ENCODE data around the gene MAP4K4. TPM values are rescaled to one million over a fixed set of nuclear protein-coding genes. Genes with fewer than 3 reads are reported as not detected.
A peak's percentile ranks its signal among the peaks of the same experiment; 100 is the strongest.

Gene MAP4K4
- total and polyA plus RNA-seq, 7 experiments from 2014 or later = 13.6 to 138 (median 121) TPM

DNA sequence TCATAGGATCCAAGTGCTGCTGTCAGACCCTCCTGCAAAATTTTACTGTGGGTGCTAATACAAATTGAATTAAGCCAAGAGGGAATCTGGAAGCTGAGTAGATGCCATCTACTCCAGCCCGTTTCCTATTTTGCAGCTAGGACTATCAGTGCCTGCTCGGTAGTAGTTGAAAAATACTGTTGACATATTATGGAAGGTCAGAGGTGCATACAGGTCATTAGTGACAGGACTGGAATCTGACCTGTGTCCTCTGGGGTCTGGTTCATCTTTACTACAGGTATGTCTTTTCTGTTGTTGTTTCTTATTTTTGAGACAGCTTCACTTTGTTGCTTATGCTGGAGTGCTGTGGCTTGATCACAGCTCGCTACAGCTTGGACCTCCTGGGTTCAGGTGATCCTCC lies 58.8 kb downstream of the MAP4K4 start:
- POLR2A ChIA-PET = interaction anchor here (0.6 to 0.7 kb wide), 3 partner anchors 11 to 407 kb away, joined by 3 read pairs; no protein-coding TSS in a partner anchor
- CTCF ChIA-PET = no interaction called here
- no peaks in the 10 kb centered on the region for H3K9me3 Mint-ChIP-seq
- no peak for ATAC-seq
- no peak for DNase-seq
- Histone ChIP-seq H3K4me1 (ENCODE audit: control insufficient read depth in 2 of 2, insufficient read depth in 2 of 2, low read length in 2 of 2) (peaks cover 0 to 38% of the 10 kb centered on the region in 2 donors), H3K27me3 (ENCODE audit: control insufficient read depth in 2 of 2, insufficient read depth in 2 of 2, low read length in 2 of 2) (no peaks in the 10 kb centered on the region), H3K4me3 (ENCODE audit: low read length) (no peak overlapping the region), H3K9me3 (ENCODE audit: control insufficient read depth in 2 of 3, low read length in 3 of 3) (no peaks in the 10 kb centered on the region), H3K36me3 (ENCODE audit: control insufficient read depth in 2 of 3, insufficient read depth in 3 of 3, low read length in 3 of 3) (no peaks in the 10 kb centered on the region), H3K27ac (ENCODE audit: low read depth, low read length) (no peak overlapping the region)
- peaks cover 0 to 10% (median 0%) of the 10 kb centered on the region in 5 donors for H3K36me3 Mint-ChIP-seq
- intact Hi-C loops (cut with micrococcal nuclease) = no loop called here
- H3K27ac Mint-ChIP-seq = peak overlapping the region in 4 of 9 donors; percentile 13 to 43 (median 32)
- H3K4me3 Mint-ChIP-seq = peak overlapping the region in 6 of 10 donors; percentile 4 to 69 (median 30)
- H3K4me1 Mint-ChIP-seq = peaks cover 67 to 81% (median 72%) of the 10 kb centered on the region in 7 donors
- H3K27me3 Mint-ChIP-seq = no peaks in the 10 kb centered on the region

DNA sequence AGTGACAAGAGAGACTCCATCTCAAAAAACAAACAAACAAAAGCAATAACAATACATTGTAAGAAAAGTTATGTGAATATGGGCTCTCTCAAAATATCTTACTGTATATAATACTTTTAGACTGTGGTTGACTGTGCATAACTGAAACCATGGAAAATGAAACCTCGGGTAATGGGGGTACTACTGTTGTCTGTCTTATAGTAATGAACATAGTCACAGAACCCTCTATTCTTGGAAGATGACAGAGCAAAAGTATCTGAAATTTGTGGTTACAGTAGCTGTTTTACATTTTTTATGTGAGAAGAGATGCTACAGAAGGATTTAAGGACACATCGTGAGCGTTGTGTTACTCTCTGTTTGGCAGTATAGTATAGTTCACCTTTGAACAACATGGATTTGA lies 60.5 kb downstream of the MAP4K4 start:
- DNase-seq = peak in 1 of 9 donors; percentile 19
- ChIA-PET CTCF (interaction anchor here (1.1 to 1.7 kb wide), 3 partner anchors 10 to 28 kb away, joined by 3 to 5 read pairs (median 3); no protein-coding TSS in a partner anchor), POLR2A (interaction anchor here (0.6 to 1.1 kb wide), 2 partner anchors 13 to 38 kb away, joined by 3 read pairs; no protein-coding TSS in a partner anchor)
- peak overlapping the region; percentile 3 to 74 (median 41) for H3K4me3 Mint-ChIP-seq
- H3K27ac Mint-ChIP-seq = peak overlapping the region; percentile 8 to 86 (median 36)
- peak; percentile 61 for ATAC-seq
- peaks cover 0 to 10% (median 0%) of the 10 kb centered on the region in 5 donors for H3K36me3 Mint-ChIP-seq
- no peaks in the 10 kb centered on the region for H3K27me3 Mint-ChIP-seq
- Histone ChIP-seq H3K9me3 (ENCODE audit: control insufficient read depth in 2 of 3, low read length in 3 of 3) (no peaks in the 10 kb centered on the region), H3K36me3 (ENCODE audit: control insufficient read depth in 2 of 3, insufficient read depth in 3 of 3, low read length in 3 of 3) (no peaks in the 10 kb centered on the region), H3K4me3 (ENCODE audit: low read length) (no peak overlapping the region), H3K4me1 (ENCODE audit: control insufficient read depth in 2 of 2, insufficient read depth in 2 of 2, low read length in 2 of 2) (peaks cover 7 to 37% of the 10 kb centered on the region in 2 donors), H3K27me3 (ENCODE audit: control insufficient read depth in 2 of 2, insufficient read depth in 2 of 2, low read length in 2 of 2) (no peaks in the 10 kb centered on the region), H3K27ac (ENCODE audit: low read depth, low read length) (peak overlapping the region; percentile 27)
- no peaks in the 10 kb centered on the region for H3K9me3 Mint-ChIP-seq
- intact Hi-C loops (cut with micrococcal nuclease) = no loop called here
- peaks cover 60 to 81% (median 71%) of the 10 kb centered on the region in 7 donors for H3K4me1 Mint-ChIP-seq

DNA sequence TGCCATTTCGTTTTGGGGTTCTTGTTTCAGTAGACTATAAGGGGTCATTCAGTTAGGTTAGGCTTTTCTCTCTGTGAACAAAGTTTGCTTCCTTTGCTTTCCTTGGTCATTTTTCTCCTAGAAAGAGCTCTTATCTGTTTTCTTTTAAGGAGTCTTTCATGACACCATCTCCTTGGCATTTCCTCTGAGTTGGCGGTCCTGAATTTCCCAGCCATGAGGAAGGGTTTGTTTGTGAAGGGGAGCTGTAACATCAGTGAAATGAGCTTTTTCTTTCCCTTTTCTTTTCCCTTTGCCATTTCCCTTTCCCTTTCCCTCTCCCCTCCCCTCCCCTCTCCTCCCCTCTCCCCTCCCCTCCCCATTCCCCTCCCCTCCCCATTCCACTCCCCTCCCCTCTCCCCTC lies 61.7 kb downstream of the MAP4K4 start:
- no peaks in the 10 kb centered on the region for H3K27me3 Mint-ChIP-seq
- ChIA-PET CTCF (no interaction called here), POLR2A (no interaction called here)
- H3K36me3 Mint-ChIP-seq = peaks cover 0 to 10% (median 0%) of the 10 kb centered on the region in 5 donors
- intact Hi-C loops (cut with micrococcal nuclease) = no loop called here
- Histone ChIP-seq H3K4me3 (ENCODE audit: low read length) (no peak overlapping the region), H3K27ac (ENCODE audit: low read depth, low read length) (no peak overlapping the region), H3K36me3 (ENCODE audit: control insufficient read depth in 2 of 3, insufficient read depth in 3 of 3, low read length in 3 of 3) (no peaks in the 10 kb centered on the region), H3K9me3 (ENCODE audit: control insufficient read depth in 2 of 3, low read length in 3 of 3) (no peaks in the 10 kb centered on the region), H3K4me1 (ENCODE audit: control insufficient read depth in 2 of 2, insufficient read depth in 2 of 2, low read length in 2 of 2) (peaks cover 7 to 34% of the 10 kb centered on the region in 2 donors), H3K27me3 (ENCODE audit: control insufficient read depth in 2 of 2, insufficient read depth in 2 of 2, low read length in 2 of 2) (no peaks in the 10 kb centered on the region)
- H3K27ac Mint-ChIP-seq = peak overlapping the region in 2 of 9 donors; percentile 45 to 75
- DNase-seq (no peak), ATAC-seq (no peak)
- H3K4me3 Mint-ChIP-seq = peak overlapping the region in 2 of 10 donors; percentile 9 to 34
- H3K4me1 Mint-ChIP-seq = peaks cover 53 to 81% (median 72%) of the 10 kb centered on the region in 7 donors
- H3K9me3 Mint-ChIP-seq = no peaks in the 10 kb centered on the region

DNA sequence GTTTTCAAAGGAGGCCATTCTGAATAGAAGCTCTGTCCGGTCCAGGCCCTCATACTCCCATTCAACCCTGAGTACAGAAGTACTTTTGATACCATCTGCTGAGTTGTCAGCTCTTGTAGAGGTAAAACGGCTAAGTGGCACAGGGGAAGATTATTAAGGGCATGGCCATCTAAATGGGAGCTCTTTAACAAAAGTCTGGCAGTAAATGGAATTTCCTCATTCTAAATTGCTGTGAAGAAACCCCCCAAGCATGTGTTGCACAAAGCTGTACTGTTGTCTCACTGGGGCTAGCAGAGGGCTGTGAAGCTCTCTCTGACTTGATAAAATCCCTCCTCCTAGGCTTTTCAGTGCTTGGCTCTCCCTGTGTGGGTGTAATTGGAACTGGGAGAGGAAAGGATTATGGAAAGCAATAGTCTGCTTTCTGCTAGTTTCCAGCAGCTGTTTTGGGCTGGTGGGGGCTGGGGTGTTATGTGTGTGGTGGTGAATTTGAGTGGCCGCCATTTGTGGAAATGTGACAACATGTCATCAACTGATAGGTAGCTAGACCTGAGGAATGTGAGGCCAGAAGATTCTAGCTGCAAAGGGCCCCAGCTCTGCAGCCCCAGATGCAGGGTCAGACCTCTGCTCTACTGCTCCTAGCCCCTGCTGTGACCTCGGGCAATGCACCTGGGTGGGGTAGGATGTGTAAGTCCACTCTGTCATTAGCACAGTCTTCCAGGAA lies 65.1 kb downstream of the MAP4K4 start:
- H3K9me3 ChIP-seq (ENCODE audit: control insufficient read depth in 2 of 3, low read length in 3 of 3) = no peaks in the 10 kb centered on the region
- Mint-ChIP-seq H3K4me1 (peaks cover 45 to 81% (median 74%) of the 10 kb centered on the region in 7 donors), H3K36me3 (peaks cover 0 to 10% (median 0%) of the 10 kb centered on the region in 5 donors), H3K9me3 (no peaks in the 10 kb centered on the region), H3K27ac (peak overlapping the region in 8 of 9 donors; percentile 17 to 88 (median 75)), H3K4me3 (peak overlapping the region in 6 of 10 donors; percentile 22 to 51 (median 40)), H3K27me3 (no peaks in the 10 kb centered on the region)
- H3K27ac ChIP-seq (ENCODE audit: low read depth, low read length) = no peak overlapping the region
- intact Hi-C loops (cut with micrococcal nuclease) = no loop called here
- H3K4me1 ChIP-seq (ENCODE audit: control insufficient read depth in 2 of 2, insufficient read depth in 2 of 2, low read length in 2 of 2) = peaks cover 16 to 45% of the 10 kb centered on the region in 2 donors
- no peak for ATAC-seq
- H3K36me3 ChIP-seq (ENCODE audit: control insufficient read depth in 2 of 3, insufficient read depth in 3 of 3, low read length in 3 of 3) = no peaks in the 10 kb centered on the region
- ChIA-PET POLR2A (no interaction called here), CTCF (interaction anchor here (0.5 to 0.9 kb wide), 4 partner anchors 16 to 450 kb away, joined by 3 read pairs; no protein-coding TSS in a partner anchor)
- no peak for DNase-seq
- no peaks in the 10 kb centered on the region for H3K27me3 ChIP-seq (ENCODE audit: control insufficient read depth in 2 of 2, insufficient read depth in 2 of 2, low read length in 2 of 2)
- no peak overlapping the region for H3K4me3 ChIP-seq (ENCODE audit: low read length)

DNA sequence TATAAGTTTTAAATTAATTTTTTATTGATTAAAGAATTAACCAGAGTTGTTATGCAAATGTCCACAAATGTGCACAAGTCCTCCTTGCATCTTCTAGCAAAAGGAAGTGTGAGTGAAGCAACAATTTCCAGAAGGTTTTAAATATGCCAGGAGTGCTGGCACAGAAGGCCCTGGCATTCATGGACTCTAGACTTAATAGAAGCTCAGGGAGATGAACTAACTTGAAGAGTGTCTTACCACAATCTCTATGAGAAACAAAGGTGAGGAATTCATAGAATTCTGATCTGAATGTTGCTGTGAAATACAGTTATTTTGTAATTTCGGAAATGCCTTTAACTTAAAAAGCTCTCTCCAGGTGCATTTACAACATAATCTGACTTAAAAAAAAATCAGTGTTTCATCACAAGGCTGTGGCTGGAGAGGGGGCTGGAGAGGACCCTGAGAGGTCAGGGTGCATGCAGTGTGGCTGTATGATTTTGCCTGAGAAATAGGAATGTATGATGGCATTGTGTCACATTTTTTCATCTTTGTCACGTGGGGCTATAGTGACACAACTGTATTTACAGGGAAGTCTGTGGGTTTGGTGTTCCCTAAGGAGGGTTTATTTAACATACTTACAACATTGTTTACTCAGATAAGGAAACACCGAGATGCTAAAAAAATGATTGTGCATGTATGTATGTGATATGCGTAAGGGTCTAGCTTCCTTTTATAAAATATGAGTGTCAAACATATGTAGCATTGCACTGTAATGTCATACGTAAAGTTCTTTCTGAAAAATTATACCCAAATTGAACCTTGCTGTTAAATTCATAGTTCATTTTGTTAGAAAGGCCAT lies 66.2 kb downstream of the MAP4K4 start:
- Mint-ChIP-seq H3K9me3 (no peaks in the 10 kb centered on the region), H3K4me1 (peaks cover 44 to 81% (median 75%) of the 10 kb centered on the region in 7 donors), H3K36me3 (peaks cover 0 to 3% (median 0%) of the 10 kb centered on the region in 5 donors), H3K4me3 (peak overlapping the region in 3 of 10 donors; percentile 12 to 58 (median 28)), H3K27me3 (no peaks in the 10 kb centered on the region), H3K27ac (peak overlapping the region in 8 of 9 donors; percentile 15 to 78 (median 56))
- Histone ChIP-seq H3K36me3 (ENCODE audit: control insufficient read depth in 2 of 3, insufficient read depth in 3 of 3, low read length in 3 of 3) (no peaks in the 10 kb centered on the region), H3K9me3 (ENCODE audit: control insufficient read depth in 2 of 3, low read length in 3 of 3) (no peaks in the 10 kb centered on the region), H3K27ac (ENCODE audit: low read depth, low read length) (no peak overlapping the region), H3K4me3 (ENCODE audit: low read length) (no peak overlapping the region), H3K27me3 (ENCODE audit: control insufficient read depth in 2 of 2, insufficient read depth in 2 of 2, low read length in 2 of 2) (no peaks in the 10 kb centered on the region), H3K4me1 (ENCODE audit: control insufficient read depth in 2 of 2, insufficient read depth in 2 of 2, low read length in 2 of 2) (peaks cover 17 to 53% of the 10 kb centered on the region in 2 donors)
- DNase-seq = no peak
- intact Hi-C loops (cut with micrococcal nuclease) = no loop called here
- CTCF ChIA-PET = interaction anchor here (0.9 kb wide), 1 partner anchor 65 kb away, joined by 3 read pairs; no protein-coding TSS in a partner anchor
- ATAC-seq = peak; percentile 27
- POLR2A ChIA-PET = interaction anchor here (0.6 to 1.1 kb wide), 4 partner anchors 10 to 1119 kb away, joined by 3 to 5 read pairs (median 4); no protein-coding TSS in a partner anchor

DNA sequence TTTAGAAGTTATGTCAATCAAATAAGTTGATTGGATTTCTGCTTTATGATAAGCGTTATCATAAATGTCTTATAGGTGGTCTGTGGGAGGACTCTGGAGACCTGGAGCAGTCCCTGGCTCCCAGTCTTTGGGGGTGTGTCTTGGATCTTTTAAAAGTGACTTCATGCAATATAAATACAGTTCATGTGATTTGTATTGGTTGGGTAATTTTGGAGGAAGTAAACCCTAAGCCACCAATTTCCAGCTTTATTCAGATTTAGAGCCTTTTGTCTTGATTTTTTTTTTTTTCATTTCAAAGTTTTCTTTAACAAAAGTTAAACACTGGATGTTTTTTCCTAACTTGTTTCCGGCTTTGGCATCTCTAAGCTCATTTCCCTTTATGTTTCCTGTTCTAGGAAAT lies 68.8 kb downstream of the MAP4K4 start:
- H3K27me3 ChIP-seq (ENCODE audit: control insufficient read depth in 2 of 2, insufficient read depth in 2 of 2, low read length in 2 of 2) = no peaks in the 10 kb centered on the region
- H3K27ac ChIP-seq (ENCODE audit: low read depth, low read length) = peak overlapping the region; percentile 31
- DNase-seq (no peak), ATAC-seq (no peak)
- Mint-ChIP-seq H3K4me1 (peaks cover 56 to 99% (median 96%) of the 10 kb centered on the region in 7 donors), H3K4me3 (peak overlapping the region in 9 of 10 donors; percentile 15 to 77 (median 50)), H3K9me3 (no peaks in the 10 kb centered on the region), H3K36me3 (peaks cover 0 to 2% (median 0%) of the 10 kb centered on the region in 5 donors), H3K27me3 (no peaks in the 10 kb centered on the region), H3K27ac (peak overlapping the region; percentile 13 to 90 (median 65))
- H3K36me3 ChIP-seq (ENCODE audit: control insufficient read depth in 2 of 3, insufficient read depth in 3 of 3, low read length in 3 of 3) = no peaks in the 10 kb centered on the region
- H3K4me3 ChIP-seq (ENCODE audit: low read length) = no peak overlapping the region
- no peaks in the 10 kb centered on the region for H3K9me3 ChIP-seq (ENCODE audit: control insufficient read depth in 2 of 3, low read length in 3 of 3)
- ChIA-PET CTCF (interaction anchor here (0.6 to 0.9 kb wide), 3 partner anchors 68 to 271 kb away, joined by 3 read pairs; no protein-coding TSS in a partner anchor), POLR2A (interaction anchor here (0.7 to 1.4 kb wide), 4 partner anchors 10 to 62 kb away, joined by 3 to 4 read pairs (median 4); no protein-coding TSS in a partner anchor)
- H3K4me1 ChIP-seq (ENCODE audit: control insufficient read depth in 2 of 2, insufficient read depth in 2 of 2, low read length in 2 of 2) = peaks cover 17 to 65% of the 10 kb centered on the region in 2 donors
- intact Hi-C loops (cut with micrococcal nuclease) = loop anchor here (2.0 to 5.0 kb wide), 2 partner anchors 14 to 49 kb away; no protein-coding TSS in a partner anchor
